GM19452 (cell line): Measurements from ENCODE around the gene TMC3.

ENCODE experiments used
- ATAC-seq: cut with Tn5 transposase; IDR thresholded peaks from one replicate; pipeline ENCODE4 v1.9.1; 2021; ENCODE audit not compliant: unreplicated experiment

Gene TMC3

DNA sequence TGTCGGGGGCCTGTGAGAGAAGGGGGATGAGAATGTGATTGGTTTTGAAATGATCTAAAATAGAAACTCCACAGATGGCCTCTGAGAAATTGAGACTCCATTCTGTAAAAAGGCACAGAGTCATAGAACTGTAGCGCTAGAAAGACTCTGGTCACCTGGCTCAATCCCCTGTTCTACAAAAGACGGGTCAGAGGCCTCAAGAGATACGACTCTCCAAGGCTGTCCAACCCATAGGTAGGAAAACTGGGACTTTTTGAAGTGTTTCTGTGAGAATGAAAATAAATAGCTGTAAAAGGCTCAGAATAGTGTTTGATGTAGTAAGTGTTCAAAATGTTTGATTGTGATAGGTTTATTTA lies 11.7 kb upstream of the TMC3 start:
- no peak for ATAC-seq

- no peak for ATAC-seq
These were observed 11.1 kb upstream of the TMC3 start for GRCh38 chr15:81384891-81385720.

- no peak for ATAC-seq
These were observed 7.7 kb upstream of the TMC3 start for GRCh38 chr15:81381720-81382119.

DNA sequence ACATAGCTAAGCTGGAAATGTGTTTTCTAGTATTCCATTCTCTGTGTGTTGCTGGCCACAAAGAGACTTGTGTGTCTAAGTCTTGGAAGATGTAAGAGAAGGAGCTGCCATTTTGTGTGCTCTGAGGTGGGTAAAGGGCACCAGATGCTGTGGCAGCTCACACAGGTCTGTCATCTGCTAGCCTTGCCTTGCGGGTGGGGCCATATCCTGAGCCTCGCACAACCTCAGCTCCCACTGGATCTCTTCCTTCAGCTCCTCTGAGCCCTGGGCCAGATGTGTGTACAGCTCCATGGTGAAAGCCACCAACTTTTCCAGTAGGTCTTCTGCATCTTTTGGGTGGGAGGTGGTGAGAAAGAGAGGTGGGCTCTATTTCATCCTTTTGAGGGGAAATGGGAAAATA lies 6.7 kb upstream of the TMC3 start:
- no peak for ATAC-seq

- ATAC-seq, result no peak
These were observed 6.2 kb upstream of the TMC3 start for GRCh38 chr15:81380203-81380602.

DNA sequence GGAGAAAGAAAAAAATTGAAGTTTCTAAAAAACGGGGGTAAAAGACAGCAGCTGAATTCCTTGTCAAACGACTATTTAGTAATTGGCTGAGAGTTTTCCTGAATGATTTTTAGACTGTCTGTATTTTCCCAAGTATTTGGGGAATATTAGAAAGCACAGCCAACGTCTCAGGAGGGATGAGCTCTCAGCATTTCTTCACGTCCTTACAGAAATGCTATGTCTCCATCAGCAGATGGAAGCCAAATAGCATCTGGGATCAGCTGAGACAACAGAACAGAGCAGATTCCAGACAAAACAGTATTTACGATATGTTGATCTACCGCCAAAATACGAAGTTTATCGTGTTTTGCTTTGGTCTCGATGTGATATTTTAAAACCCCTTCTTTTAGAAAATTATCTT lies 5.3 kb upstream of the TMC3 start:
- no peak for ATAC-seq

DNA sequence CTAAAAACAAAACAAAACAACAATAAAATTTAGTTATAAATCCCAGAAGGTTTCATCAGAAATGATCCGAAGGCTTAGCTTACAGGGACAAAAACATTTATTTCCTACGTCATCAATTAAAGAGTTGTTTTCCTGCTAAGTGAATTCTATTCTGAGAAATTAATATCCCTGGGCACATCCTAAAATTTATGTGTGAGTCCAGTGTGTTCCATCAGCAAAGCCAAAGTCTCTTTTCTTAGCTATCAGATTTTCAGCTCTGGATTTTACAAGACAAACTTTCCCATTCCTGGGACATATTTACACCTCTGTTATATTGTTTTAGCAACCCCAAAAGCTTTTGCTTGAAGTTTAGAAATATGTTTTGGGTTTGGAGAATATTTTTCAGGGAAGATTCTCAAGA lies 4.4 kb upstream of the TMC3 start:
- no peak for ATAC-seq

- no peak for ATAC-seq
These were observed 3.9 kb upstream of the TMC3 start for GRCh38 chr15:81377871-81378270.

- no peak for ATAC-seq
These were observed 2.2 kb upstream of the TMC3 start for GRCh38 chr15:81376231-81376630.

DNA sequence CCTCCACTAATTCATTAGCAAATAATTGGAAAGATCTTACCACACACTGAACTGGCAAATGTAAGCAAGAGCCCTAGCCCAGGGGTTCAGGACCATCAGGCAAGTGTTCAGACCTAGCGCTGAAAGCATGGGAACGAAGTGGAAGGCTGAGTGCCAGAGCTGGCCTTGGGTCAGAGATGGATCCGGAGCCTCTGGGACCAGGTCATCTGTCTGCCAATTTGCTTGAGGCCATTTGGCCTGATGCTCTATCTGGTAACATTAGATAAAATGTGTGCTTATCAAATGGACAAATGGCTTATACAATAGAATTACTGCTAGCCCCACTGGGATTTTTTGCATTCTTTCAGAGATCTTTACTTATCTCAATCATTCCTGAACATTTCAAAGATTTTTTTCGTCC lies 1.4 kb upstream of the TMC3 start:
- no peak for ATAC-seq

DNA sequence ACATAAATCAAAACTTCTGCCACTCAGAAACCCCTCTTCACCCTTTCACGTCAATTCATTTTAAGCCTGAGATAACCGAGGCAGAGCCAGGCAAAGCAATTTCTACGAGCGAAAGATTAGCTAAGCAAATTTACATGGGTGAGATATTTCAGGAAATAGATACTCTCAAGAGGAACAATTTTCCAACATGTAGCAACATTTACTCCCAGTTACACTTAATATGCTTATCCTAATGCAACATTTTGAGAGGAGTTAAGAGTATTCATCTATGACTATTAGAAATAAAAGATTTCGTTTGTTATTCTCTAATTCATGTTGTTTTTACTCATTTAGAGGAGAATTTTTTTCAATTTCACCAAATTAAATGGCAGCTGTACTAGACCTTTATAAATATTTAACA lies 837 bp downstream of the TMC3 start:
- ATAC-seq, result no peak

GRCh38 chr15:81372575-81372974 lies 1.4 kb downstream of the TMC3 start:
- no peak for ATAC-seq

DNA sequence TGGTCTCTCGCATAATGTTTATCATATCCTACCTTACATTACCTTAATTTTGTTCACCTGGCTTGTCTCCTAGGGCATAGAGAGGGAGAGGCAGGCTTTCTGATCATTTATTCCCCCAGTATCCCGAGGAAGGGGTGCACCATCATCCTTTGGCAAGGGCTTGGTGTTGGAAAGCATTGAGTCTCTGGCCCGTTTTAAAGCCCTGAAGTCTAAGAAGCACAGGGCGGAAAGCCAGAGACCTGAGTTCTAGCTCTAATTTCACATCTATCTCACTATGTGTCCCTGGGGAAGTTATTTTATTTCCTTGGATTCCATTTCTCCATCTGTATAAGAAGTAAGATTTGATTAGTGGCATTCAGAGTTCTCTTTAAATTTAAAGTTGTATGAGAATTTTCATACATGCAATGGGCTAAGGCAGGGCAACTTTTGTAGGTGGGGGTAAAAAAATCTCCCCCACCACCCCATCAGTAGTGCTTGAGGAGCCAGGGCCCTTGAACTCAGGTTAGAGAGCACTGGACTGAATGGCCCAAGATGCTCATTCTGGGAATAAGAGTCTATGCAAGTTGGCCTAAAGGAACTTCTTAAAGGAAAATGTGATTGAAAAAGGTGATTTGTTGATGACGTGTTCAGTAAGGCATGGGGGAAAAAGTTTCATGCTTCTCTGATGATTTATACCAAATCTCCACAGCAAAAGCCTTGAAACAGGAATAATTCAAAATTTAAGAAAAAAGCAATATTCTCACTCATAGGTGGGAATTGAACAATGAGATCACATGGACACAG lies 10.1 kb downstream of the TMC3 start:
- no peak for ATAC-seq

DNA sequence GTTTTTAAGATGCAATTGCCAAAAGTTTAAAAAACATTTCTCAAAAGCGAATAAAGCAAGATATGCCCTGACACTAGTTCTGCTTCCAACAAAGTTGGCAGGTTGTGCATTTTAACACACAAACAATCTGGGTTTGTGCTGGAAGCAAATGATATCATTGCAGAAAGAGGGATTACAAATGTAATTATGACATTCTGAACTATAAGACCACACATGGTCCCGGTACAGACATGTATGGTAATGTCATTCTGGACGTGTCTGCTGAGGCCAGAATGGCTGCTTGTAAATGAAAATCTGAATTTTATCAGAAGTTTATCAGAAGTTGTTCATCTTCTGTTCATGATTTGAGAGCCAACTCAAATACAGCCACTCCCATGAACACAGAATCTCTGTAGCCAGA lies 10.7 kb downstream of the TMC3 start:
- ATAC-seq, result no peak

GRCh38 chr15:81362790-81363189 lies 11.2 kb downstream of the TMC3 start:
- no peak for ATAC-seq

- no peak for ATAC-seq
These were observed 12.1 kb downstream of the TMC3 start for GRCh38 chr15:81361891-81362290.

DNA sequence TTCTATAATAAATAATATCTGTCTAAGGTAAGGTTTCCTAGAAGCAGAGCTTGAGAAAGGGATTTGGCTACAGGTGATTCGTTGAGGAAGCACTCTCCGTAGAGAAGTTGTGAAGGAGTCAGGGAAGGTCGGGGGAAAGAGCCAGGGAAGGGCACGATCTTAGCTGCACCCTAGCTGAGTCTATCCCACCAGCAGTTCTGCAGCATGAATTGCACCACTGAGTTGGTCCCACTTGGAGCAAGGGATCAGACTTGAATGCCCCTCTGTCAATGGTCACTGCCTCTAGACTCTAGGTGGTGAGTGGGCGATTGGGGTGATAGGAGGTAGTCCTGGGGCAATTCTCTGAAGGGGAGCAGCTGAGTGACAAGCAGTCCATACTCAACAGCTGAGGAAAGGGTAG lies 13.5 kb downstream of the TMC3 start:
- ATAC-seq, result no peak

- no peak for ATAC-seq
These were observed 15.8 kb downstream of the TMC3 start for GRCh38 chr15:81358248-81358647.

DNA sequence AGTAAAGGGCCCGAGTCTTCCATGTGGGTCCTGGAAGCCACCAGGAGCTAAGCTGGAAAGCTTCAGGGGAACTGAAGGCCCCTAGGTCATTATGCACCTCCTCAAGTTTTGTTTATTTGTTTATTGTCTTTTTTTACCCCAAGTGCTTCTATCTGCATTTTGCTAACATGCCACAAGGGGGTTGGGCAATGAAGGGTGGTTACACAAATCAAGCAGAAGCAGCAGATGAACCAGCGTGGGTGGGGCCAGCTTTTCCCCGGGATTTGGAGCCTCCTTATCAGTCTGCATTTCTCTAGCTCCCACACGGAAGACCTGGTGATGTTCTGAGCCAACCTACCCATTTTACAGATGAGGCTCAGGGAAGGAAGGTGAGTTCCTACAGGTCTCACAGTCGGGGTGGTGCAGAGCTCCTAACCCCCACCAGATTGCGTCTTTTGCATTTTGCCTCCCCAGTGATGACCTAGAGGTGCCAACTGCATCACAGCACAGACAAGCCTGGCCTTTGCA lies 16.8 kb downstream of the TMC3 start:
- ATAC-seq, result no peak

DNA sequence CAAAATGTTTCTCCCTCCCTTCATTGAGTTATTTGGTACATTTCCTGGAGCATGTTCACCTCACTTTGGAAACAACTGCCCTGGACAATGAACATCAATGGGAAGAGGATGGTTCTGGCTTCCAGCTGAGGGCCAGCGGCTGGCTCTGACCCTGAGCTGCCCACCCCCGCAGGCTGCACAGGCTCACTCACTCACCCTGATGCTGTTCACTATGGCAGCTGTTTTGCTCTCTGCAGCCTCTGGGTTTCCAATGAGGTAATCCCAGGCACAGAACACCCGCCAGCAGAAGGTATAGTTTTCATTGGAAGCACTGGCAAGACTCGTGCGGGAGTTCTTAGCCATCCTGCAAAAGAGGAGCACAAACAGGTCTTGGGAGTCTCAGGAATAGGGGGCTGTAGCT lies 17.8 kb downstream of the TMC3 start:
- ATAC-seq, result no peak

- no peak for ATAC-seq
These were observed 22.4 kb downstream of the TMC3 start for GRCh38 chr15:81351651-81352050.

DNA sequence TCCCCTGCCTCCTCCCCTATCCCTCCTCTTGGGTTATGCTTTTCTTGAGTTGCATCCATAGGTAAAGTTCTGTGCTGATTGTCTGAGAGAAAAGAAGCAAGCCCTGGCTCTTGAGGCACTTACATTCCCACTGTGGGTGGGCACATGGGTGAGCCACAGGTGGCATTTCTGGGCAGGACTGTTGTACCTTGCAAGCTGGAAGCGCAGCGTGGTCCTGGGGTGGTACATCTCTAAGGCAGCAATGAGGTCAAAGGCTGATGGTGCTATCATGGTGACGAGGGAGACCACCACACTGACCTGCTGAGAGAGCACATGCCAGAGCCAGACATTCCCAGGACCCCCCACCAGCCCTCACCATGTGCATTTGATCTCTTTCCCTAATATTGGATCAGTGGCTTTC lies 24.7 kb downstream of the TMC3 start:
- ATAC-seq, result no peak
